Measurements from ENCODE around the gene ANGPTL1.
A peak's percentile ranks its signal among the peaks of the same experiment; 100 is the strongest.
"Not testable (repeated sequence)": the region's sequence is repeated elsewhere in the genome, so short reads cannot be mapped to it uniquely, and the experiment has no call there.

ANGPTL1 gene

DNA sequence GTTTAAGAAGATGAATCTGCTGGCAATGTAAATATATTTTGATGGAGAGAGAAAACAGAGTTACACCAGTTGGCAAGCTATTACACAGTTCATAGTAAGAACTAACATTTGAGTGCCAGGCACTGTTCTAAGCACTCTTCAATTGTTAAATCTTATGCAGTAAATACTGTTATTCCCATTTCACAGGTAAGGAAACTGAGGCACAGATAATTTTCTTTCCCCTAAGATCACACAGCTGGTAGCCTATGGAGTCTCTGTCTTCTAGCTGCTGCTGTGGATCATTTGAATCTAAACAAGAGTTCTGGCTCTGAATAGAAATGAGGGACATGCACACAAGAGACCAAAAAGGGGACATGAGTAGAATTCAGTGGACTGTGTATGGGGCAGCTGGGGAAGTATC is 8.0 kb downstream of the ANGPTL1 start:
- DNase-seq: no peak

DNA sequence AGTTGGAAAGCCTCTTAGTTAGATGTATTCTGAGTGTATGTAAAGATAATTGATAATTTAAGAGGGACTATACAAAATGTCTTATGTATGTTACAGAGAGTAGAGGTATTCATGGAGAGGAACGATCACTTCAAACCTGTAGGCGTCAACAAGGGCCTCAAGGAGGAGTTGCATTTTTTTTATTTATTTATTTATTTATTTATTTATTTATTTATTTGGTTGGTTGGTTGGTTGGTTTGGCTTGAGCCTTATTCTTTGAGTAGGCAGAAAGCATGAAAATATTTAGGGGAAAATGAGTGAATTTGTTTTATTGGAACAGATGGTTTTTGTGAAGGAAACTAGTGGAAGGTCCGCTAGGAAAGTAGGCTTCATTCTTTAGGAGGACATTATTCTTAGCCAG is 8.5 kb downstream of the ANGPTL1 start:
- no peak for DNase-seq

DNA sequence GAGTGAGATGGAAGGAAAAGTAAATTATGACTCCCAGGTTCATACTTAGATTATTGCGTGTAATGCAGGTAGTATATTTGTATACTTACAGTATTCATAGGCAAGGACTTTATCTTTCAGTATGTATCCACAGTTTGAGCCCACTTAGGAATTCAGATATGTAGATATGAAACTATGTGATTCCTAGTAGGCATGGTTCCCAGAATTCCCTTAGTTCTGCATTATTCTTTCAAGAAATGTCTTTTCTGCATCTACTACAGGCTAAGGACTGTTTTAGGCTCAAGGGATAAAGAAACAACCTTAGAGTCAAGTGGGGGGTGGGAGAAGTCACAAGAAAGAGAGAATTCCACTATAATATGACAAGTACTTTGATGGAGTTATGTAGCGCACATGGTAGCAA is 13.8 kb downstream of the ANGPTL1 start:
- no peak for DNase-seq

DNA sequence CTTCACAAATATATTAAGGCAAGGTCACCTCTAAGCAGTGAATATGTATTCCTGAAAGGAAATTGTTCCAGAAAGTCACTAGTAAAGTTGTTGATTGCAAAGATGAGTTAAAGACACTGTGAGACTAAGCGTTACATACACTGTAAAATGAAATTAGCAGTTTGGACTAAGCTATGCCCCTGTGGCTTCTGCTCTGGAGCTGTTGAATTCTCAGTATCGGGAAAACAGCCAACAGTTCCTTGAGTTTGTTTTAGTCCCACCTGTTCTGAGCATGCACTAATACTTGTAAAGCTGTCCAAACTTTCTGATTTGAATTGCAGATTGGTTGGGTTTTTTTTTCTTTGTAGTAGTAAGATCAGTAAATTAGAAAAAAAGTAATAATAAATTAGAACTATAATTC is 21.0 kb downstream of the ANGPTL1 start:
- DNase-seq: no peak

DNA sequence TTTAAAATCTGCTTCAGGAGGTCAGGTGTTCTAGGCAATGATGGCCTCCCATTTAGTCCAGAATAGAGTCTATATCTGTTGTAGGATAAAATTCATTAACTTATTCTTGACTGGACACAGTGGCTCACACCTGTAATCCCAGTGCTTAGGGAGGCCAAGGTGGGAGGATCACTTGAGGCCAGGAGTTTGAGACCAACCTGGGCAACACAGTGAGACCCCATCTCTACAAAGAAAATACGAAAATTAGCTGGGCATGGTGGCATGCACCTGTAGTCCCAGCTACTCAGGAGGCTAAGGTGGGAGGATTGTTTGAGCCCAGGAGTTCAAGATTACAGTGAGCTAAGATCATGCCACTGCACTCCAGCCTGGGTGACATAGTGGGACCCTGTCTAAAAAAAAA is 23.0 kb downstream of the ANGPTL1 start:
- DNase-seq: not testable (repeated sequence)

DNA sequence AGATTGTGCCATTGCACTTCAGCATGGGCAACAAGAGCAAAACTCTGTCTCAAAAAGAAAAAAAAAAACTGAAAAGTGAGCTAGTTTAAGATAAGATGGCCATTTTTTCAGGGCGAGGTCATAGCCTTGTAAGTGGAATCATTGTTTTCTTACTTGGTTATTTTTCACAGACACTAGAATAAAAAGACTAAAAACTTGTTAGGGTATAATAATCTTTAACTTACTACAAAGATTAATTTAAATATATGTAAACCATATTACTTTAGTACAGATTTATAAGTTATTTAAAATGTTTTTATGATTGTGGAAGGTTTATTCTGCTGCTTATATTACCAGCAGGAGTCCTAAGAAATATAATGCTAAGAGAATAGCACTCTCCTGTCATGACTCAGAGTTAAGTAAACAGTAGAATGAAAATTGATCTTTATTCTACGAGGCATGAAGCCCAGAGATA is 23.5 kb downstream of the ANGPTL1 start:
- DNase-seq: peak; percentile 75

DNA sequence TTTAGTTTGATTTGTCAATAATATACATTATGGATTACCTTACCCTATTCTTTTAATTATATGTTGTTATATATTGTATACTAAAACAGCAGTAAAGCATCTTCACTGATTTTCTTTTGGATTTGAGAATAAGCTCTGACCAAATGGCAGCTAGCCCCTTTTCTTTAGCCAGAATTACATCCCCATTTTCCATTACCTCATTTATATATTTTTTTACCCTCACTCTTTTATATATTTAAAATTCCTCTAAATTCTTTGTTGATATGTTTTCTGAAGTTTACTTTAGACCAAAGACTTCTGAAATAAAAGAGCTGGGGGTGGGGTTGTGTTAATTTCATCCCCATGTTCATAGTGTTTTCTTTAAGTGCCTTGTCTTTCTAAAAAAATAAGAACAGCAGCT is 24.6 kb downstream of the ANGPTL1 start:
- no peak for DNase-seq

DNA sequence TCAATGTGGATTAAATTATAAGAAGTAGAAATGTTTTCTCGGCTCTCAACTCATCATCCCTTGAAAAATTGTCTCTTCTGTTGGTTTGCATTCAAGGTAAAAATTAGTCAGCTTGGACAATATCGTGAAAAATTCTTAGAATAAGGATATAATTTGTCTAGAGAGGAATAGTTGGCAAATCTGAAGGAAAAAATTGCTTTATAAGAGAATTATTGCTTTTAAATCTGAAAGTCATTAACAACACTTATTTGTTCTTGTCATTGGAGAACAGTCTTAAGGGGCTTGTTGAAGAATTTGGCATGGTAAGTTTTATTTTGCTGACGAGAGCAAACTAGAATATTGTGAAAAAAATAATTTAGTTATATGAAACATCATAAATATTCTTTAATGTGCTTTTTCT is 26.4 kb downstream of the ANGPTL1 start:
- DNase-seq: no peak

DNA sequence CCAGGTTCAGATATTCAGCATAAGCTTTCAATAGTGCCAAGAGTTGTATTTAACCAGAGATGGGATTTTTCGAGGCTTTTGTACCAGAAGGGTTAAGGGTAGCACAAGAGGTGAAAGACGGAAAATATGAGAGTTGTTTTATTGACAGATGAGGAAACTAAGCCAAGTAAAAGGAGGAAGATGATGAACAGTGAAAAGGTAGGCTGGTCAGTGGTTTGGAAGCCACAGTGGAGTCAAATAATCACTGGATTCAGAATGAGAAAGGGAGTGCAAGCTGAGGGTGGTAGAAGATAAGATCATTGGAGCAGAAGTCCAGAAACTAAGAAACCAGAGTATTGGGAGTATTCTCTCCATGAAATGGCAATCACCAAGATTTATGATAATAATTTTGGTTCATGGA is 45.7 kb downstream of the ANGPTL1 start:
- no peak for DNase-seq

DNA sequence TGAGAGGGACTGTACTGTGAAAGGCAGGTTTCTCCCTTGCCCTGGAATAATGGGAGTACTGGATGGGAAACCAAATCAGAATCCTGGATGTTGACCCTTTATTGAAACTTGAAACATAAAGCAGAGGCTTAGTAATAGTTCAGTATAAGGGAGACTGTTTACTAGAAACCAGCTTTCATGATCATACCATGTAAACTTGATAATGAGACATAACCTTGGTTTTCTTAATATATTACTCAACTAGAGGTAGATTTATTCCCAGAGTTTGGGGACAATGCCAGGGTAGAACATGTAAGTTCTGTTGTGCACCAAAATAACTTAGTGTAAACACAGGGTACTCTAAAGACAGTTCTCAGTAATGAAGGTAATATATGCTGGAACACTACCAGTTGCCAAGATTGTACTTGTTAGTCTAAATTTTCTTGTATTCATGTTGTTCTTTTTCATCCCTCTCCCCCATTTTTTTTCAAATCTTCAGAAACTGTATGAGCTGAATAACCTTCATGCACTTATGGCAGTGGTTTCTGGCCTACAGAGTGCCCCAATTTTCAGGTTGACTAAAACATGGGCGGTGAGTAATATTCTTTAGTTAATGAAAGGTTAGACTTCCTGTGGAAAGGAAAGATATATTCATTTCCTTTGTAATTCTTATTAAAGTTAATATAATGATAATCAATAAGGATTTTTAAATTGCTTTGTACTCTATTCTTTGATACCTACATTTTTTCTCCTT is 49.6 kb downstream of the ANGPTL1 start:
- DNase-seq: no peak

DNA sequence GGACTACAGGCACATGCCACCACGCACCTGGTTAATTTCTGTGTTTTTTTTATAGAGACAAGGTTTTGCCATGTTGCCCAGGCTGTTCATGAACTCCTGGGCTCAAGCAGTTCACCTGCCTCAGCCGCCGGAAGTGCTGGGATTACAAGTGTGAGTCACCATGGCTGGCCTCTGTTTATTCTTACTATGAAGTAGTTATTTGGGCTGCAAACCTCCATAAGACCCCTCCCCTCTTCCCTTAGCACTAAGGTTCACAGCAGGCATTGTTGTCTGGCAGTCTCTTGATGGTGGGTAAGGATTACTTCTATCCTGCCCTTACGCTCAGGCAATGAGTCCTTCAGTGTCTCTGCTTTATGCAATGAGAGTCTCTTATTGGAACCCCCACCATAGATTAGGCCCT is 51.8 kb downstream of the ANGPTL1 start:
- no peak for DNase-seq

DNA sequence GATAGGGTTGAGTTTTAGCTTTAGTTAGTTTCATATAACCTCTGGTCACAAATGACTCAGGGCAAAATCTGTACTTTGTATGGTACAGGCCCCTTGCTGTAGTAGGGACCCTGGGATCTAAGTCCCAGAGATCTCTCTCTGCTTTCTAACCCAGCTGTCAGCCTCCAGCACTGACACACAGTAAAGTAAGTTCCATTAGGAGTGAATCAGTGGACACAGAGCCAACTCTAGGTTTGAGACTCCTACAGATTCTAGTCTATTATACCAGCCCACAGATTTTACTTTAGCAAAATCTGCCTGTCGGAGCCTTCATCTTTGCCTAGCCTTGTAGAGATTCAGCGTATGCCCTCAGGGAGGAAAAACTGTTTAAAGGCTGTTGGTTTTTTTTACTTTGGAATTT is 52.5 kb downstream of the ANGPTL1 start:
- DNase-seq: peak; percentile 45

DNA sequence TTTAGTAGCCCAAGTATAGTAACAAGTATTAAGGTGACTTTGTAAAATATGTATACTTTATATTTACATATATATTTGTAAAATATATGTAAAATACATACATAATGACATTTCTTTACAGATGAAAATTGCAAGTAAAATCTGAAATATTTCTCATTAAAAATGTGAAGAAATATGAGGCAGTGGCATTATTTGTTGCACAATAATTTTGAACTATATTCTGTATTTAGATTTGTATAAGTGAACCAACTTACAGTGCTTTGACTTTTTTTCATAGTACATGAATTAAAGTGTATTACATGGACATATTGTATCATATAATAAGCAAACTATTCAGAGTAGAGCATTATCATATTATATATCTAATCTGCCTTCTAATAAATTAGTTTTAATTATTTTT is 60.3 kb downstream of the ANGPTL1 start:
- DNase-seq: no peak

DNA sequence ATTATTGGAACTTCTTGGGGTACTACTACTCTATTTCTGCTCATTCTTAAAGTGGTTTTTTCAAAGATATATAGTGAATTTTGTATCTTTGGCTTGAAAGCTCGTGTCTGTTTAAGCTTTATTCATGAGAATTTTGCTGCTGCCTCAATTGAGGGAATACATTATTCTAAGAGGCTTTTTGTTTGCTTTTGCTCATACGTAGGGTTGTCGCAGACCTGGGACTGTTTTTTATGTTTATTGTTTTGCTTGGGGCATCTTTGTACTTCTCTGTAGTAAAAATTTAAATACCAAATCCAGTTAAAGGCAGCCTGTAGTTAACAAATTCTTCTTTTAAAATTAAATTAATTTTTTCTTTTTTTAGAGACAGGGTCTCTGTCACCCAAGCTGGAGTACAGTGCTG is 62.3 kb downstream of the ANGPTL1 start:
- DNase-seq: no peak

DNA sequence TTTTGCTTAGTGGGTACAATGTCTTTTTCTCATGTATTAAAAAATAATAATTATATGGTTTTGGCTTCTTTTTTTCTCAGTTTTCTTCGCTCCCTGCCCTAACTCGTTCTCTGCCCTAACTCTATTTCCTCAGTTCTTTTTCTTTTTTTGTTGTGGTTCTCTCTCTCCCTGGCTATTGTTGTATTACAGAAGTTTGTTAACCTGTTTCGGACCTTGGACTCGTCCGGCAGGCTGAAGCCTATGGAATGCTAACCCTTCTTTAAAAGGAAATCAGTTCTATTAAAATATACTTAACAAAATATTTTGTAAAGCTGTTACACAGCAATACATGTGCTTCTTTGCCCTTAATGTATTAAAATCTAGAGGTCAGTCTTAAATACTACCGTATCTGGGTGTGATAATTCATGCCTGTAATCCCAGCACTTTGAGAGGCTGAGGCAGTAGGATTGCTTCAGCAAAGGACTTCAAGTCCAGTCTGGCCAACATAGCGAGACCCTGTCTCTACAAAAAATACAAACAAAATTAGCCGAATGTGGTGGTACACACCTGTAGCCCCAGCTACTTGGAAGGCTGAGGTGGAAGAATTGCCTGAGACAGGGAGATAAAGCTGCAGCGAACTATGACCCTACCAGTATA is 64.1 kb downstream of the ANGPTL1 start:
- DNase-seq: no peak

DNA sequence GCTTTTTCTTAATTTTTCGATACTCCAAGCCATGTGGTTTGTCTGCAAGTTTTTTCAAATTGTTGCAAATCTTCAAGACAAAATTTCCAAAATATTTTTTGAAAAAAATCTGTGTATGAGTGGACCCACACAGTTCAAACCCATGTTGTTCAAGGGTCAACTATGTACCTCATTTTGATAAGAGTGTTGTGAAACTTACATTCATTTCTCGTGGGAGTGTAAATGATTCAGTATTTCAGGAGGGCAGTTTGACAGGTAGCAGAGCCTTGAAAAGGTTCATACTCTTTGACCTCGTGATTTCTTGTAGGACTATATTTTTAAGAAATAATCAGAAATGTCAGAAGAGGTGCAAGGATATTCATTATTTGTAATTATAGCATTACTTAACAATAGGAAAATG is 68.0 kb downstream of the ANGPTL1 start:
- no peak for DNase-seq
